Measurements from ENCODE around the gene SCAF4.
"Not testable (repeated sequence)": the region's sequence is repeated elsewhere in the genome, so short reads cannot be mapped to it uniquely, and the experiment has no call there.

DNA sequence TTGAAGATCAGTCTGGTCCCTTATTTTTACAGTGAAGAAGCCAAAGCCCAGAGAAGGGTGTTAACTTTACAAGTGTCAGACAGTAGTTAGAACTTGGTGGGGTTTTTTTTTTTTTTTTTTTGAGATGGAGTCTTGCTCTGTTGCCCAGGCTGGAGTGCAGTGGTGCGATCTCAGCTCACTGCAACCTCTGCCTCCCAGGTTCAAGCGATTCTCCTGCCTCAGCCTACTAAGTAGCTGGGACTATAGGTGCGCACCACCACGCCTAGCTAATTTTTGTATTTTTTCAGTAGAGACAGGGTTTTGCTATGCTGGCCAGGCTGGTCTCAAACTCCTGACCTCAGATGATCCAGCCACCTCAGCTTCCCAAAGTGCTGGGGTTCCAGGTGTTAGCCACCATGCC is 66.0 kb downstream of the SCAF4 start:
- TF ChIP-seq CTCF (IDR thresholded peaks at IDR 0.05; ENCODE audit: insufficient read depth, low read depth, low read length); EZH2 (IDR thresholded peaks at IDR 0.05; ENCODE audit: insufficient read depth, low read length): not testable (repeated sequence)
